Measurements from ENCODE around the gene GPHN. TPM values are rescaled to one million over a fixed set of nuclear protein-coding genes. Genes with fewer than 3 reads are reported as not detected.

Gene GPHN
- total RNA-seq, 2 donors from 2014 or later, result 24.1 to 25.7 TPM

DNA sequence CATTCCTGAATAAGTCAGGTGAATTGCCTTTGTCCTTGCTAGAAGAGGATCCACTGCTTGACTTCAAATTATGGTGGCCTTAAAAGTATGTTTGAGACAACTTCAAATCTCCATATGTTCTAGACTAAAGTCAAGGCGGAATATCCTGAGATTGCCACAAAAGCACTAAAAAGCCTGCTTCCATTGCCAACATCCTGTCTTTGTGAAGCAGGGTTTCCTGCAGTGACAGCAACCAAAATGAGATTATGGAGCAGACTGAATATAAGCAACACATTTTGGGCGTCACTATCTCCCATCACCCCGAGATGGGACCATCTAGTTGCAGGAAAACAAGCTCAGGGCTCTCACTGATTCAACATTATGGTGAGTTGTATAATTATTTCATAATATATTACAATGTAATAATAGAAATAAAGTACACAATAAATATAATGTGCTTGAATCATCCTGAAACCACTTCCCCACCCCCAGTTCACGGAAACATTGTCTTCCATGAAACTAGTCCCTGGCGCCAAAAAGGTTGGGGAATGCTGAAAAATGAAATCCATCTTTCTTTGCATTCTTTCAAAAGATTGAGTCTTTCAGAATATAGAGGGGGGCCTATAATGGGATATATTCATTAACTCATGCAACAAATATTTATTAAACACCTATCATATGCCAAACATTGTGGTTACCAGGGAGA lies 143.7 kb downstream of the GPHN start:
- no peaks in the 10 kb centered on the region for H3K9me3 ChIP-seq
- no peaks in the 10 kb centered on the region for H3K27me3 ChIP-seq
- TF ChIP-seq CTCF (IDR thresholded peaks at IDR 0.05), result no peak
- TF ChIP-seq POLR2A (IDR thresholded peaks at IDR 0.05), result no peak
- no peak overlapping the region for H3K4me3 ChIP-seq
- ATAC-seq (no peak), DNase-seq (no peak)
- no peak overlapping the region for H3K27ac ChIP-seq
- intact Hi-C loops (cut with DNase I), result no loop called here
- no peaks in the 10 kb centered on the region for H3K36me3 ChIP-seq (replicated peaks in 1 of 2; ENCODE audit: insufficient read depth in 1 of 2, low read depth in 2 of 2)
- peaks cover 6% of the 10 kb centered on the region for H3K4me1 ChIP-seq
- 85 to 91% methylated on average over 5 of the region's 5 CpGs for WGBS, 2 donors

GRCh38 chr14:66652525-66653106 lies 144.7 kb downstream of the GPHN start:
- 89 to 100% methylated on average over 2 to 3 of the region's 3 CpGs for WGBS, 2 donors
- H3K4me3 ChIP-seq, result no peak overlapping the region
- H3K4me1 ChIP-seq, result peaks cover 6% of the 10 kb centered on the region
- peaks cover 0 to 4% (median 0%) of the 10 kb centered on the region in 3 donors for H3K9me3 ChIP-seq
- no peaks in the 10 kb centered on the region for H3K27me3 ChIP-seq
- no peak for TF ChIP-seq CTCF (IDR thresholded peaks at IDR 0.05)
- no peak for TF ChIP-seq POLR2A (IDR thresholded peaks at IDR 0.05)
- H3K36me3 ChIP-seq (replicated peaks in 1 of 2; ENCODE audit: insufficient read depth in 1 of 2, low read depth in 2 of 2), result no peaks in the 10 kb centered on the region
- ATAC-seq (no peak), DNase-seq (no peak)
- no peak overlapping the region for H3K27ac ChIP-seq
- intact Hi-C loops (cut with DNase I), result no loop called here

GRCh38 chr14:66657780-66658179 lies 149.8 kb downstream of the GPHN start:
- no peaks in the 10 kb centered on the region for H3K36me3 ChIP-seq (replicated peaks in 1 of 2; ENCODE audit: insufficient read depth in 1 of 2, low read depth in 2 of 2)

DNA sequence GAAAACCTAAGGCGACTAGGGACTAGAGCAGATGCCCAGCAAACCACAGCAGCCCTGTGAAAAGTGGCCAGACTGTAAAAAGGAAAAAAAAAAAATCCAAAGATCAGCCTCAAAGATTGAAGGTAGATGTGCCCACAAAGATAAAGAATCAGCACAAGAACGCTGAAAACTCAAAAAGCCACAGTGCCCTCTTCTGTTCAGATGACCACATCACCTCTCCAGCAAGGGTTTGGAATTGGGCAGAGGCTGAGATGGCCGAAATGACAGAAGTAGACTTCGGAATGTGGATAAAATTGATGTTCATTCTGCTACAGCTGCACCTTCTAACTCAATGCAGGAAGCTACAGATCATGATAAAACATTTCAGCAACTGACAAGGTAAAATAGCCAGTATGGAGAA lies 154.4 kb downstream of the GPHN start:
- Histone ChIP-seq H3K4me1 (no peaks in the 10 kb centered on the region), H3K36me3 (replicated peaks in 1 of 2; ENCODE audit: insufficient read depth in 1 of 2, low read depth in 2 of 2) (no peaks in the 10 kb centered on the region), H3K9me3 (peaks cover 0 to 3% (median 0%) of the 10 kb centered on the region in 3 donors), H3K27me3 (no peaks in the 10 kb centered on the region), H3K27ac (no peak overlapping the region), H3K4me3 (no peak overlapping the region)
- intact Hi-C loops (cut with DNase I), result no loop called here
- no peak for DNase-seq
- 79 to 80% methylated on average over 4 of the region's 4 CpGs for WGBS, 2 donors
- TF ChIP-seq CTCF (IDR thresholded peaks at IDR 0.05) (peak in 3 of 7 experiments; percentile 21 to 28 (median 26)), POLR2A (IDR thresholded peaks at IDR 0.05) (no peak)
- no peak for ATAC-seq

More at GRCh38 chr14:66657780-66658179, 149.8 kb downstream of the GPHN start:
- 76 to 93% methylated on average over 3 of the region's 3 CpGs for WGBS, 2 donors
- no peak for ATAC-seq
- Histone ChIP-seq H3K4me3 (no peak overlapping the region), H3K27ac (no peak overlapping the region), H3K4me1 (no peaks in the 10 kb centered on the region), H3K27me3 (no peaks in the 10 kb centered on the region), H3K9me3 (peaks cover 0 to 4% (median 0%) of the 10 kb centered on the region in 3 donors)
- TF ChIP-seq CTCF (IDR thresholded peaks at IDR 0.05) (no peak), POLR2A (IDR thresholded peaks at IDR 0.05) (no peak)
- DNase-seq, result no peak
- intact Hi-C loops (cut with DNase I), result no loop called here
